Suprapubic skin (tissue), 4 donors: ENCODE measurements around the gene GAST. TPM values are rescaled to one million over a fixed set of nuclear protein-coding genes. Genes with fewer than 3 reads are reported as not detected.
A peak's percentile ranks its signal among the peaks of the same experiment; 100 is the strongest.
"Not testable (repeated sequence)": the region's sequence is repeated elsewhere in the genome, so short reads cannot be mapped to it uniquely, and the experiment has no call there.

Experiments
- DNase-seq, 2 donors: peaks; one replicate each; pipeline ENCODE4 v3.0.0-alpha.2; 2019; ENCODE audit warnings: low spot score in 2 of 2
- H3K27ac ChIP-seq: fragments of 200-600 bp; sonication (generic); one replicate; pipeline ENCODE4 v1.5.1; 2019
- H3K27me3 ChIP-seq: fragments of 200-600 bp; sonication (generic); one replicate; pipeline ENCODE4 v1.5.1; 2019
- H3K36me3 ChIP-seq: fragments of 200-600 bp; sonication (generic); one replicate; pipeline ENCODE4 v1.5.1; 2019
- H3K4me1 ChIP-seq: fragments of 200-600 bp; sonication (generic); one replicate; pipeline ENCODE4 v1.5.1; 2019
- H3K4me3 ChIP-seq: fragments of 200-600 bp; sonication (generic); one replicate; pipeline ENCODE4 v1.5.1; 2019; ENCODE audit warnings: mild to moderate bottlenecking
- H3K9me3 ChIP-seq: fragments of 200-600 bp; sonication (generic); one replicate; pipeline ENCODE4 v1.5.1; 2019
- CTCF ChIP-seq, 2 donors: fragments of 200-600 bp in 1 of 2; fragments of 450-650 bp in 1 of 2; sonication (generic) in 1 of 2; IDR thresholded peaks; one replicate each; pipeline ENCODE4 v1.5.1; 2016 to 2019; ENCODE audit warnings: antibody characterized with exemption in 2 of 2, mild to moderate bottlenecking in 1 of 2, moderate library complexity in 1 of 2
- EP300 ChIP-seq: sonication (generic); formaldehyde crosslinking; IDR thresholded peaks from one replicate; pipeline ENCODE4 v1.6.1; 2017; ENCODE audit warnings: antibody characterized with exemption
- POLR2A ChIP-seq, 2 donors: fragments of 450-650 bp; IDR thresholded peaks; one replicate each; pipeline ENCODE4 v1.6.1; 2017; ENCODE audit warnings: antibody characterized with exemption in 2 of 2, mild to moderate bottlenecking in 2 of 2, moderate library complexity in 2 of 2
- POLR2AphosphoS5 ChIP-seq, 3 donors: sonication (generic); formaldehyde crosslinking; IDR thresholded peaks; one replicate each; pipeline ENCODE4 v1.6.1; 2017; ENCODE audit warnings: antibody characterized with exemption in 3 of 3
- WGBS: methylation state at CpG from one replicate; pipeline ENCODE4 v1.1.5; 2018; 5-methylcytosine and 5-hydroxymethylcytosine counted together
- total RNA-seq, 4 donors: library from RNA; depleted of rRNA; stranded (reverse); fragments of >200 nt; gene quantifications; one replicate each; pipeline ENCODE4 v1.1.0, GENCODE V29; 2016

Gene GAST
- total RNA-seq, 4 donors from 2014 or later = not detected

- H3K4me1 ChIP-seq = peaks cover 26% of the 10 kb centered on the region
- TF ChIP-seq EP300 (no peak), POLR2A (IDR thresholded peaks at IDR 0.05) (no peak), CTCF (IDR thresholded peaks at IDR 0.05) (no peak), POLR2AphosphoS5 (IDR thresholded peaks at IDR 0.05) (no peak)
- H3K9me3 ChIP-seq = no peaks in the 10 kb centered on the region
- H3K4me3 ChIP-seq = no peak overlapping the region
- WGBS = 39% methylated on average over 6 of the region's 6 CpGs
- H3K27me3 ChIP-seq = no peaks in the 10 kb centered on the region
- DNase-seq = peak; percentile 87
- peaks cover 30% of the 10 kb centered on the region for H3K36me3 ChIP-seq
- peak overlapping the region; percentile 43 for H3K27ac ChIP-seq
These were observed 14.8 kb upstream of the GAST start for GRCh38 chr17:41697122-41697962.

- not testable (repeated sequence) for H3K27ac ChIP-seq, H3K4me3 ChIP-seq, H3K9me3 ChIP-seq, H3K36me3 ChIP-seq, H3K27me3 ChIP-seq, DNase-seq
- 91% methylated on average over 3 of the region's 3 CpGs for WGBS
- peaks cover 17% of the 10 kb centered on the region for H3K4me1 ChIP-seq
These were observed 11.3 kb upstream of the GAST start for GRCh38 chr17:41700843-41701242.

- Histone ChIP-seq H3K4me3 (no peak overlapping the region), H3K9me3 (no peaks in the 10 kb centered on the region), H3K27me3 (no peaks in the 10 kb centered on the region), H3K4me1 (no peaks in the 10 kb centered on the region), H3K27ac (no peak overlapping the region), H3K36me3 (no peaks in the 10 kb centered on the region)
- WGBS = 91% methylated on average over 8 of the region's 8 CpGs
- TF ChIP-seq POLR2AphosphoS5 (IDR thresholded peaks at IDR 0.05) = no peak
- no peak for TF ChIP-seq POLR2A (IDR thresholded peaks at IDR 0.05)
- TF ChIP-seq CTCF (IDR thresholded peaks at IDR 0.05) = no peak
- no peak for TF ChIP-seq EP300
- no peak for DNase-seq
These were observed 9.4 kb upstream of the GAST start for GRCh38 chr17:41702712-41703111.

GRCh38 chr17:41705271-41705991 lies 6.7 kb upstream of the GAST start:
- Histone ChIP-seq H3K27me3 (no peaks in the 10 kb centered on the region), H3K27ac (no peak overlapping the region)

More at GRCh38 chr17:41705271-41705991, 6.7 kb upstream of the GAST start:
- Histone ChIP-seq H3K36me3 (no peaks in the 10 kb centered on the region), H3K4me3 (no peak overlapping the region), H3K9me3 (no peaks in the 10 kb centered on the region), H3K4me1 (no peaks in the 10 kb centered on the region)
- no peak for DNase-seq
- WGBS = 69% methylated on average over 13 of the region's 13 CpGs
- TF ChIP-seq EP300 = no peak
- TF ChIP-seq CTCF (IDR thresholded peaks at IDR 0.05) = no peak
- no peak for TF ChIP-seq POLR2A (IDR thresholded peaks at IDR 0.05)
- TF ChIP-seq POLR2AphosphoS5 (IDR thresholded peaks at IDR 0.05) = no peak
